Lower lobe of right lung (tissue), 2 donors: Measurements from ENCODE around the gene CLCA2. TPM values are rescaled to one million over a fixed set of nuclear protein-coding genes. Genes with fewer than 3 reads are reported as not detected.

Source experiments
- ATAC-seq, 2 donors: fragments of 200-7000 bp; cut with Tn5 transposase; one replicate each; pipeline ENCODE4 v1.9.1; 2020 to 2022; ENCODE audit warnings: mild to moderate bottlenecking in 2 of 2, moderate library complexity in 2 of 2
- DNase-seq: peaks from one replicate; pipeline ENCODE4 v3.0.0-alpha.2; 2020
- H3K27ac ChIP-seq: fragments of 200-600 bp; one replicate; pipeline ENCODE4 v1.8.0; 2022
- H3K27me3 ChIP-seq: fragments of 200-600 bp; one replicate; pipeline ENCODE4 v1.8.0; 2022; ENCODE audit warnings: low read depth
- H3K36me3 ChIP-seq: fragments of 200-600 bp; one replicate; pipeline ENCODE4 v1.8.0; 2022; ENCODE audit warnings: mild to moderate bottlenecking
- H3K4me1 ChIP-seq: fragments of 200-600 bp; one replicate; pipeline ENCODE4 v1.8.0; 2022
- H3K4me3 ChIP-seq: fragments of 200-600 bp; one replicate; pipeline ENCODE4 v1.8.0; 2022; ENCODE audit warnings: mild to moderate bottlenecking
- H3K9me3 ChIP-seq: fragments of 200-600 bp; one replicate; pipeline ENCODE4 v1.8.0; 2022
- CTCF ChIP-seq: fragments of 200-600 bp; IDR thresholded peaks from one replicate; pipeline ENCODE4 v1.8.0; 2022; ENCODE audit warnings: antibody characterized with exemption, mild to moderate bottlenecking
- intact Hi-C: fragments of 100-400 bp; cut with DNase I; formaldehyde crosslinking; loops from one replicate; pipeline ENCODE4 v1.11.0; 2022
- total RNA-seq: library from RNA; stranded (reverse); fragmentation: NEBNext Ultra II Directional; extraction: Animal tissue kit (Norgen Biotek cat#: 25700); gene quantifications from one replicate; pipeline ENCODE4 v1.2.1, GENCODE V29; 2021
- donor health status: DM: no; HTN: yes; CAD: no; lungs with severe emphysema.

The CLCA2 gene
- total RNA-seq, 1 donor from 2014 or later, result 0.62 TPM

- peak; percentile 96 to 99 for ATAC-seq
- intact Hi-C loops, result no loop called here
- H3K4me3 ChIP-seq, result no peak overlapping the region
Measured at GRCh38 chr1:86429835-86430234, 5.9 kb downstream of the CLCA2 start.

GRCh38 chr1:86430376-86430775 lies 6.4 kb downstream of the CLCA2 start:
- DNase-seq, result no peak
- intact Hi-C loops, result no loop called here
- peak; percentile 49 to 58 for ATAC-seq

More at GRCh38 chr1:86429835-86430234, 5.9 kb downstream of the CLCA2 start:
- Histone ChIP-seq H3K27ac (peak overlapping the region; percentile 82), H3K9me3 (no peaks in the 10 kb centered on the region), H3K36me3 (no peaks in the 10 kb centered on the region), H3K27me3 (no peaks in the 10 kb centered on the region), H3K4me1 (peaks cover 21% of the 10 kb centered on the region)
- DNase-seq, result no peak
- no peak for TF ChIP-seq CTCF

GRCh38 chr1:86434059-86434458 lies 10.1 kb downstream of the CLCA2 start:
- Histone ChIP-seq H3K27me3 (no peaks in the 10 kb centered on the region), H3K9me3 (no peaks in the 10 kb centered on the region), H3K4me1 (peaks cover 17% of the 10 kb centered on the region), H3K4me3 (no peak overlapping the region), H3K27ac (no peak overlapping the region), H3K36me3 (no peaks in the 10 kb centered on the region)
- DNase-seq (no peak), ATAC-seq (no peak)
- no peak for TF ChIP-seq CTCF
- intact Hi-C loops, result no loop called here

More at GRCh38 chr1:86430376-86430775, 6.4 kb downstream of the CLCA2 start:
- H3K36me3 ChIP-seq, result no peaks in the 10 kb centered on the region
- H3K9me3 ChIP-seq, result no peaks in the 10 kb centered on the region
- TF ChIP-seq CTCF, result no peak
- no peaks in the 10 kb centered on the region for H3K27me3 ChIP-seq
- no peak overlapping the region for H3K4me3 ChIP-seq
- peak overlapping the region; percentile 82 for H3K27ac ChIP-seq
- peaks cover 21% of the 10 kb centered on the region for H3K4me1 ChIP-seq

- Histone ChIP-seq H3K4me3 (no peak overlapping the region), H3K27ac (no peak overlapping the region), H3K27me3 (no peaks in the 10 kb centered on the region), H3K4me1 (peaks cover 5% of the 10 kb centered on the region), H3K36me3 (no peaks in the 10 kb centered on the region), H3K9me3 (no peaks in the 10 kb centered on the region)
- TF ChIP-seq CTCF, result no peak
- ATAC-seq, result no peak
- DNase-seq, result no peak
- intact Hi-C loops, result no loop called here
Measured at GRCh38 chr1:86435327-86435726, 11.4 kb downstream of the CLCA2 start.

- TF ChIP-seq CTCF, result no peak
- H3K27me3 ChIP-seq, result no peaks in the 10 kb centered on the region
- DNase-seq (no peak), ATAC-seq (no peak)
- H3K4me3 ChIP-seq, result no peak overlapping the region
- no peaks in the 10 kb centered on the region for H3K36me3 ChIP-seq
- H3K9me3 ChIP-seq, result no peaks in the 10 kb centered on the region
- H3K4me1 ChIP-seq, result no peaks in the 10 kb centered on the region
- no peak overlapping the region for H3K27ac ChIP-seq
- intact Hi-C loops, result no loop called here
Measured at GRCh38 chr1:86436041-86436440, 12.1 kb downstream of the CLCA2 start.

GRCh38 chr1:86441581-86441980 lies 17.6 kb downstream of the CLCA2 start:
- H3K4me1 ChIP-seq, result no peaks in the 10 kb centered on the region
- ATAC-seq, result no peak
- H3K27me3 ChIP-seq, result no peaks in the 10 kb centered on the region
- no peak for TF ChIP-seq CTCF
- no peak for DNase-seq
- intact Hi-C loops, result no loop called here
- H3K36me3 ChIP-seq, result no peaks in the 10 kb centered on the region
- no peaks in the 10 kb centered on the region for H3K9me3 ChIP-seq
- no peak overlapping the region for H3K4me3 ChIP-seq
- no peak overlapping the region for H3K27ac ChIP-seq
